LNCaP clone FGC (cell line): ENCODE measurements around the gene HAUS8.

Experiments used
- DNase-seq: peaks from one replicate; pipeline ENCODE4 v3.0.0-alpha.2; 2011; ENCODE audit warnings: low read depth
- H3K4me3 ChIP-seq: 2 replicates; pipeline ENCODE4 v1.5.1; 2011; ENCODE audit warnings: mild to moderate bottlenecking, low read depth, low read length, control low read depth
- CTCF ChIP-seq: IDR thresholded peaks from 2 replicates; pipeline ENCODE4 v1.5.1; 2012; ENCODE audit warnings: mild to moderate bottlenecking; ENCODE audit not compliant: control insufficient read depth, insufficient read depth; ENCODE audit errors: extremely low read depth

HAUS8 gene

GRCh38 chr19:17048885-17049453, 26.3 kb downstream of the HAUS8 start:
- TF ChIP-seq CTCF = no peak
- no peak overlapping the region for H3K4me3 ChIP-seq
- no peak for DNase-seq

DNA sequence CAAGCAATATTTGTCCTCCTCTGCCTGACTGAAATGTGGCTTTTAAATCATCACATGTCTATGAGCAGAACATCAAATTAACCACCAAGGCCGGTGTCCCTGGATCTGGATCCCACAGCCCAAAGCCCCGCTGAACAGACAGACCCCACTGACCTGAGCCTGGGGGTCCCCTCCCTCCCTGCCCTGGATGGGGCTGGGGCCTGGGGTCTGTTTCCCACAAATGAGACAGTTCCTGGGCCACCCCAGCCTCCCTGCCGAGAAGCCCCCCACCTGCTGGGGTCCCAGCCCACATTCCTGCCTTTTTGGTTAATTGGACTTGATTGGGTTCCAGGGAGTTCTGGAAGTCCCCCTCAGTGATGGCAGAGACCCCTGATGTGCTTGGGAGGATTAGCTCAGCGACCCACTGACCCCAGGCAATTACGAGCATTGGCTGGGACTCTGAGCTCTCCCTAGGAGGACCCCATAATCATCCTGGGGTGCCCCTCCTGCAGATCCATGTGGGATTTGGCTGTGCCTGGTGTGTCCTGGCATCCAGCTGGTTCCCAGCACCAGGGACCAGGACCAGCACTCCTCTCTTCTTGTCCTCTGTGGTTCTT, 29.2 kb downstream of the HAUS8 start:
- no peak overlapping the region for H3K4me3 ChIP-seq
- no peak for TF ChIP-seq CTCF
- no peak for DNase-seq

DNA sequence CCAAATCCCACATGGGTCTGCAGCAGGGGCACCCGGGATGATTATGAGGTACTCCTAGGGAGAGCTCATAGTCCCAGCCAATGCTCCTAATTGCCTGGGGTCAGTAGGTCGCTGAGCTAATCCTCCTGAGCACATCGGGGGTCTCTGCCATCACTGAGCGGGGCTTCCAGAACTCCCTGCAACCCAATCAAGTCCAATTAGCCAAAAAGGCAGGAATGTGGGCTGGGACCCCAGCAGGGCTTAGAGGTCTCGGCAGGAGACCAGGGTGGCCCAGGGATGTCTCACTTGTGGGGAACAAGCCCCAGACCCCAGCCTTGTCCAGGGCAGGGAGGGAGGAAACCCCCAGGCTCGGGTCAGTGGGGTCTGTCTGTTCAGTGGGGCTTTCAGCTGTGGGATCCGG, 31.5 kb downstream of the HAUS8 start:
- TF ChIP-seq CTCF = no peak
- no peak overlapping the region for H3K4me3 ChIP-seq
- DNase-seq = no peak

GRCh38 chr19:17041976-17042375, 33.3 kb downstream of the HAUS8 start:
- DNase-seq = no peak
- TF ChIP-seq CTCF = no peak

GRCh38 chr19:17037966-17038500, 37.2 kb downstream of the HAUS8 start:
- no peak for DNase-seq
- TF ChIP-seq CTCF = no peak
- H3K4me3 ChIP-seq = no peak overlapping the region

More at GRCh38 chr19:17041976-17042375, 33.3 kb downstream of the HAUS8 start:
- H3K4me3 ChIP-seq = no peak overlapping the region

DNA sequence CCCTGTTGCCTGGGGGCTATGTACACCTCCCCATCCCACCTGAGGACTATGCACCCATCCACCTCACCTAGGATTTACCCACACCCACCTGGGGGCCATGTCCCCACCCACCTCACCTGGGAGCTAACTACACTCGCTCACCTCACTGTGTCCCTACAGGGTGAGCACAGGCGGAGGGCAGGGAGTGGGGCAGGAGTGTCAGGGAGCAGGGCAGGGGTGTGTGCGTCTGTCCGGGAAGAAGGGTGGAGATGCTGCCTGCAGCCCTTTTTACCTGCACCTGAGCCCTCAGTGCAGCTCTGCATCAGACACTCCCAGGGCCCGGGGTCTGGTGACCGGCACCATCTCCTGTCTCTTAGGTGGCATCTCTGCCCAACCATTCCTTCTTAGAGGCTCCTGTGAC, 38.1 kb downstream of the HAUS8 start:
- no peak overlapping the region for H3K4me3 ChIP-seq
- no peak for TF ChIP-seq CTCF
- no peak for DNase-seq

- no peak for DNase-seq
- TF ChIP-seq CTCF = no peak
- H3K4me3 ChIP-seq = no peak overlapping the region
Measured at GRCh38 chr19:17036640-17037039, 38.6 kb downstream of the HAUS8 start.
